Activated naive CD8-positive, alpha-beta T cell treated with anti-CD3 and anti-CD28 coated beads, Interleukin-2, amount 50 U/mL, for 24 hours (primary cell): ENCODE measurements around the gene PRICKLE2.

Source experiments
- ATAC-seq: fragments of 150-1000 bp; cut with Tn5 transposase; one replicate; pipeline ENCODE4 v1.10.0; 2021
- DNase-seq: peaks from one replicate; pipeline ENCODE4 v3.0.0; 2021
- H3K27ac Mint-ChIP-seq: one replicate; pipeline ENCODE4 v1.8.0; 2021; ENCODE audit warnings: mild to moderate bottlenecking, mixed read lengths
- H3K27me3 Mint-ChIP-seq: one replicate; pipeline ENCODE4 v1.8.0; 2021; ENCODE audit warnings: mixed read lengths
- H3K36me3 Mint-ChIP-seq: one replicate; pipeline ENCODE4 v1.8.0; 2021; ENCODE audit warnings: low read depth, mixed read lengths
- H3K4me1 Mint-ChIP-seq: one replicate; pipeline ENCODE4 v1.8.0; 2021; ENCODE audit warnings: mixed read lengths
- H3K4me3 Mint-ChIP-seq: one replicate; pipeline ENCODE4 v1.8.0; 2021; ENCODE audit warnings: mild to moderate bottlenecking, moderate library complexity, mixed read lengths
- H3K9me3 Mint-ChIP-seq: one replicate; pipeline ENCODE4 v1.8.0; 2021; ENCODE audit warnings: mixed read lengths

The PRICKLE2 gene

DNA sequence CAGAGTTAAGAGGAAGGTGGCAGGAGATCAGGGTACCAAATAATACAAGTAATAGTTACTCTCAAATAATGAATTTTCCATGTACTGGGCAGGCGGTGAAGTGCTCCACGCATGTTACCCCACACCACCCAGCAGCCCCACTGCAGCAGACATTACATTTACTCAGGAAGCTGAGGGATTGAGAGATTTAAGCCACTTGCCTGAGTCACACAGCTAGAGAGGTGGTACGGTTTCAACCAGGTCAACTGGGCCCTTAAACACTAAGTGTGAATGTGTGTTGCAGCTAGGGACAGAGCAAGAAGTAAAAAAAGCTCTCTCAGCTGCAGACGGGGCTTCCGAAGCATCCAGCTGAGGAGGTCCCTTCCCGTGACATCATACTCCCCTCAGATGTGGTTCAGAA lies 91.3 kb downstream of the PRICKLE2 start:
- no peak for DNase-seq
- no peak for ATAC-seq
- H3K27ac Mint-ChIP-seq, result no peak overlapping the region
- no peaks in the 10 kb centered on the region for H3K4me1 Mint-ChIP-seq
- H3K36me3 Mint-ChIP-seq, result no peaks in the 10 kb centered on the region
- H3K9me3 Mint-ChIP-seq, result no peaks in the 10 kb centered on the region
- no peak overlapping the region for H3K4me3 Mint-ChIP-seq
- H3K27me3 Mint-ChIP-seq, result peaks cover 4% of the 10 kb centered on the region

DNA sequence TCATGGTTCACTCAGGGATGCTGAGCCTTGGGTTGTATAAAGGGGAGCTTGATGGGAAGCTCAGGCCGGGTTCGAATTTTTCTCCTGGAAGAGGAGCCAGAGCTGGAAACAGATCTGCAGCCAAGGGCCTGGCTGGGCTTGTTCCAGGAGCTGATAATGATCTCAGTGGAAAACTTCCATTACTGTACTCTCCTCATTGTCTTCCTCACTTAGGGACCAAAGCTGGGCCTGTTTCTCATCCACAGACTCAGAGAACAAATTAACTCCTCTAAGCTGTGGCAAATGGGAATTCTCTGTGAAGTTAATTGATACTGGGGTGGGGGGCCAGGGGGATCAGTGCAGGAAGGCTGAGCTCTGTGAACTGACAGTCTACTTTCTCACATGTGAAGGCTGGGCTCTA lies 92.0 kb downstream of the PRICKLE2 start:
- no peak for ATAC-seq
- no peak for DNase-seq
- no peaks in the 10 kb centered on the region for H3K4me1 Mint-ChIP-seq
- no peaks in the 10 kb centered on the region for H3K36me3 Mint-ChIP-seq
- H3K4me3 Mint-ChIP-seq, result no peak overlapping the region
- H3K27me3 Mint-ChIP-seq, result peaks cover 4% of the 10 kb centered on the region
- no peaks in the 10 kb centered on the region for H3K9me3 Mint-ChIP-seq
- no peak overlapping the region for H3K27ac Mint-ChIP-seq

DNA sequence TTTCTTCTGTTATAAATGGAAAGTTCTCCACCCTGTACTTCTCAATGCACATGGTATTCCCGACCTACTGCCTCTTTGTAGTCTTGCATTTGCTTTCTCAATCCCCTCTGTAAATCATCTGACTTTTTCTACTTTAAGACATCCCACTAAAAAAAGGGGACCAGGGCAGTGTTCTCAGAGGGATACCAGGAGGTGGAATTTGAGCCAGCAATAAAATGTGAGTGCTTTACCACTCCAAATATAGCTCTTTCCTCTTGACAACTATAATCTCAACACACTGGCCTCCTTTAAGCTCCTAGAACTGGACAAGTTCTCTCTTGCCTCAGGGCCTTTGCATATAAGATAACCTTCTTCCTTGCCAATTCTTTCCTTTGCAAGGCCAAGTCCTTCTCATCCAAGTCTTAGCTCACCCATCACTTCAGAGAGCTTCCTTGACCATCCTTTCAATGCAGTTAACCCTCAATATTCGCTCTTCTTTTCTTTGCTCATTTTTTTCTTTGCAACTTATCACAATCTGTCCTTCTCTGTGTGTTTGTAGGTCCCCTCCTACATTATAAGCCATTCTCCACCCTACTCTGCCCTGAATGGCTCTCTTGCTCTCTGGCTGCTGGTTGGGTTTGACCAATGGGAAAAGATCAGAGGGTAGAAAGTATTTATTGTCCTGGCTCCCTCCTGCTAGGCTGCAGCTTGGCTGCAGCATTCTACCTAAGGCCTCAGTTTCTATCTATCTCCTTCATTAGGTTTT lies 93.4 kb downstream of the PRICKLE2 start:
- Mint-ChIP-seq H3K4me3 (no peak overlapping the region), H3K27ac (no peak overlapping the region), H3K36me3 (no peaks in the 10 kb centered on the region), H3K27me3 (peaks cover 7% of the 10 kb centered on the region), H3K9me3 (no peaks in the 10 kb centered on the region), H3K4me1 (no peaks in the 10 kb centered on the region)
- ATAC-seq (no peak), DNase-seq (no peak)

DNA sequence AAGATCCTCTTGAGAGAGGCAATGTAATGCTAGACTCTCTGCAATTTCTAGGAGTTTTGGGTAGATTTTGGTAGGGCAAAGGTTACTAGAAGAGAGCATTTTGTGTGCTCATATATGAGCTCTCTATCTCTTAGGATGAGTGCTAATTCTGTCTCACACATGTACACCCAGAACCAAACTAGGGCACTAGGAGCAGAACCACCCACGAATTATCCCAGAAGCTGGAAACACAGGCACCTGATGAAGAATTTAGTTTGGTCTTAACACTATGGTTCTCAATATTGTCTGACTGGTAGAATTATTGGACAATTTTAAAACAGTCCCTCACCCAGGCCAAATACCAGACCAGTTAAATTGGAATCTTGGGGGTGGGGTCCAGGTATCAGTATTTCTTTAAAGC lies 94.8 kb downstream of the PRICKLE2 start:
- no peak overlapping the region for H3K27ac Mint-ChIP-seq
- no peaks in the 10 kb centered on the region for H3K9me3 Mint-ChIP-seq
- no peaks in the 10 kb centered on the region for H3K36me3 Mint-ChIP-seq
- H3K4me1 Mint-ChIP-seq, result no peaks in the 10 kb centered on the region
- no peak for ATAC-seq
- H3K4me3 Mint-ChIP-seq, result no peak overlapping the region
- no peak for DNase-seq
- H3K27me3 Mint-ChIP-seq, result peaks cover 3% of the 10 kb centered on the region

DNA sequence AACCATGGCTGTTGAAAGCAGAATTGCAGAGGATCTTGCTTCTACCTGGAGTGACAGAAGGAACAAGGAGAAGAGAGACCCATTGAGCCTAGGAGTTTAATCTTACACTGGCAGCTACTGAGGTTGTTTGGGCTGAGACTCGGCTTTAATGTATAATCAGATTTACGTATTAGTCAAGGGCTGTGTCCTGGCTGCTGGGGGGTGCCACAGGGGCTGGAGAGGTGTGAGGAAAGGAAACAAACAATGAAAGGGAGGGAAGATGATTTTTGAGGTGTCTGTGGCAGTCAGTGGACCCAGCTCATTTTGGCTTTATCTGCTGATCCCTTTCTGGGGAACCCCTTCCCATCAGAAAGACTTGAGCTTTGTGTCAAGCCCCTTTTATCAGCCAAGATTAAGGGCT lies 95.7 kb downstream of the PRICKLE2 start:
- Mint-ChIP-seq H3K9me3 (no peaks in the 10 kb centered on the region), H3K27ac (no peak overlapping the region), H3K27me3 (peaks cover 3% of the 10 kb centered on the region), H3K36me3 (no peaks in the 10 kb centered on the region), H3K4me1 (no peaks in the 10 kb centered on the region), H3K4me3 (no peak overlapping the region)
- DNase-seq (no peak), ATAC-seq (no peak)

DNA sequence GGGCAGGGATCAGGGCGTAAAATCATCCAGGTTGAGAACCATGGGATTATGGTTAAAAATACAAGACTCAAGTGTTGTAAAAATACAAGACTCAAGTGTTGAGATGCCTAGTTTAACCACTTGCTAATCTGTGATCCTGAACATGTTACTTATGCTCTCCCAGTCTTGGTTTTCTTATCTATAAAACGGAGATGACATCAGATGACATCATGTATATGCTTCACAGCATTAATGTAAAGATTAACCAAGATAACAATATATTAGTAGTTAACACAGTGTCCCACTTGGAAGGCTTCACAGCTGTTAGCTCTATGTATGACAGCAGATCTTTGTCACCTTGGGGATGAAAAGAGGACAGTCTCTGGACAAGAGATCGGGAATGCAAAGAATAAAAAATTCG lies 96.2 kb downstream of the PRICKLE2 start:
- H3K9me3 Mint-ChIP-seq, result no peaks in the 10 kb centered on the region
- H3K27ac Mint-ChIP-seq, result no peak overlapping the region
- ATAC-seq (no peak), DNase-seq (no peak)
- H3K36me3 Mint-ChIP-seq, result no peaks in the 10 kb centered on the region
- no peaks in the 10 kb centered on the region for H3K4me1 Mint-ChIP-seq
- H3K4me3 Mint-ChIP-seq, result no peak overlapping the region
- H3K27me3 Mint-ChIP-seq, result peaks cover 3% of the 10 kb centered on the region

DNA sequence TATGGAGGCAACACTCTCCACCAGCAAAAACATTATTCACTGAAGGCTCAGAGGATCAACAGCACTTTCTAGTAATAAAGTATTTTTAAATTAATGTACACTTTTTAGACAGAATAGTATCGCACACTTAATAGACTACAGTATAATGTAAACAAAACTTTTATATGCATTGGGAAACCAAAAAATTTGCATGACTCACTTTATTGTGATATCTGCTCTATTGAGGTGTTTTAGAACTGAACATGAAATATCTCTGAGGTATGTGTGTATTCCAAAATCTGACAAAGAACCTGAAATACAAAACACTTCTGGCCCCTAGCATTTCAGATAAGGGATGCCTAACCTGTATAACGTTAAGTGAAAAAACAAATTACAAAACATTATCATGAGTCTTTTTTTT lies 99.7 kb downstream of the PRICKLE2 start:
- no peaks in the 10 kb centered on the region for H3K9me3 Mint-ChIP-seq
- ATAC-seq (no peak), DNase-seq (no peak)
- H3K36me3 Mint-ChIP-seq, result no peaks in the 10 kb centered on the region
- no peaks in the 10 kb centered on the region for H3K4me1 Mint-ChIP-seq
- H3K27me3 Mint-ChIP-seq, result peaks cover 3% of the 10 kb centered on the region
- no peak overlapping the region for H3K4me3 Mint-ChIP-seq
- no peak overlapping the region for H3K27ac Mint-ChIP-seq

DNA sequence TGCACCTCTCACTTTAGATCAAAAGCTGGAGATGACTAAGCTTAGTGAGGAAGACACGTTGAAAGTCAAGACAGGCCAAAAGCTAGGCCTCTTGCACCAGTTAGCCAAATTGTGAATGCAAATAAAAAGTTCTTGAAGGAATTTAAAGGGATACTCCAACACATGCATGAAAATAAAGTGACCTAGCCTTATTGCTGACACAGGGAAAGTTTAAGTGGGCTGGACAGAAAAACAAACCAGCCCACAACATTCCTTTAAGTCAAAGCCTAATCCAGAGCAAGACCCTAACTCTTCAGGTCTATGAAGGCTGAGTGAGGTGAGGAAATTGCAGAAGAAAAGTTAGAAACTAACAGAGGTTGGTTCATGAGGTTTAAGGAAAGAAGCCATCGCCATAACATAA lies 101.3 kb downstream of the PRICKLE2 start:
- Mint-ChIP-seq H3K36me3 (no peaks in the 10 kb centered on the region), H3K27me3 (peaks cover 3% of the 10 kb centered on the region), H3K4me3 (no peak overlapping the region), H3K9me3 (no peaks in the 10 kb centered on the region), H3K4me1 (no peaks in the 10 kb centered on the region), H3K27ac (no peak overlapping the region)
- DNase-seq, result no peak
- no peak for ATAC-seq

DNA sequence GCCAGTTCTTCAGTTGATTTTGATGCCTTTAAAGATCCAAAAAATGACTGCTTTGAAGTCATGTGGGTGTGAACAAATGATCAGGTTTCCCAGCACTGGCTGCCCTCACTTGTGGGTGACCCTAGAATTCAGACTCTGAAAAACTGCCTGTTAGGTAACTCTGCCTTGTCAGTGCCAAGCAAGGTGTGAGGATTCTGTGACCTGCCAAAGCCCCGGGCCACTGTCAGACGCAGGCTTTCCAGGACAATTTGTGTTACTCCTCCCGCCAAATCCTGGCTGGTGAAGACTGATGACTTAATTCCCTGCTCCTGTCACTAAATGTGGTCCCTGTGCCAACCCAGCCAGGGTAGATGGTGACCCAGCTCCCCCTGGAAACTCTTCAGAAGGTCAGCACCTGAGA lies 102.8 kb downstream of the PRICKLE2 start:
- no peak for ATAC-seq
- Mint-ChIP-seq H3K27me3 (peaks cover 3% of the 10 kb centered on the region), H3K4me3 (no peak overlapping the region)

DNA sequence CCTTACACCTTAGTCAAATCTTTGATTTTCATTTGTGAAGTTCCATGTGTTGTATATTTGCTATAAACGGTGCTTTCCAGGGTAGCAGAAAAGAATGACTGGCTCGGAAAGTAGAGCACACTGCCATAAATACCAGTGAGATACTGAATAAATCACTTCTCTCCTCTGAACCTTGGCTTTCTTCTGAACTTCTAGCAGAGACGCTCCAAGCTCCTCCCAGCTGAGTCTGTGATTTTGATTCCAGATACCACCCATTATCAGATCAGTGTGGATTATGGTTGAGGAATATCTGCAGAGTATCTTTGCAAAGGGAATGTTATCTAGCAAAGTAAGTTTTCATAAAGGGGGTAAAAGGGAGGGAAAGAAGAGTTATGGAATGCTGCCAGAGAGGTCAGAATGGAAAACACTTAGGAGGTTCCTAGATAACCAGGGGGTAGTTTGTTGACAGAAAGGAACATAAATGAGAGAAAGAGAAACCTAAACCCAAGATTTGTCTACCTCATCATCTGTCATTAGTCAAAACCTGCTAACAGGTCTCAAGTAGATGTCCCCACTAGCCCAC lies 103.4 kb downstream of the PRICKLE2 start:
- DNase-seq (no peak), ATAC-seq (no peak)
- Mint-ChIP-seq H3K9me3 (no peaks in the 10 kb centered on the region), H3K36me3 (no peaks in the 10 kb centered on the region), H3K27me3 (no peaks in the 10 kb centered on the region), H3K4me3 (no peak overlapping the region), H3K27ac (no peak overlapping the region), H3K4me1 (no peaks in the 10 kb centered on the region)

More for the DNA sequence above, 102.8 kb downstream of the PRICKLE2 start:
- DNase-seq, result no peak
- Mint-ChIP-seq H3K27ac (no peak overlapping the region), H3K4me1 (no peaks in the 10 kb centered on the region), H3K9me3 (no peaks in the 10 kb centered on the region), H3K36me3 (no peaks in the 10 kb centered on the region)

DNA sequence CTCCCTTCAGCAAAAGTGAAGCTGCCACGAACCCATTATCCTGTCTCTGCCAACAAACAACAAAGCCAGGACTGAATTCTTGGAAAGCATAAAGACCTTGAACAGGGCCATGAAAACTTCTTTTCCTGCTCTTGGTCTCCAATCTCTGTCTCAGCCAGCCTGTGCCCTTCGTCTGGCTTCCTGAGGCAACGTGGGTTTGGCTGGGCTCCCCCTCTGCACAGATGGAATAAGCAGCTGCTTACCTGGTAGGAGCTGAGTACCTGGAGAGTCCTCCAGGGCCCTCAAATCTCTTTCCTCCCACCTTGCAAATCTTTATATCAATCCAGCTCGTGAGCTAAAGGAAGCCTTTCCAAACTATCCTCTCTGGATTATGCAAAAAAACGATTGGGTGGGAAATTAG lies 104.4 kb downstream of the PRICKLE2 start:
- Mint-ChIP-seq H3K27me3 (no peaks in the 10 kb centered on the region), H3K9me3 (no peaks in the 10 kb centered on the region), H3K36me3 (no peaks in the 10 kb centered on the region), H3K4me1 (no peaks in the 10 kb centered on the region), H3K27ac (no peak overlapping the region), H3K4me3 (no peak overlapping the region)
- ATAC-seq (no peak), DNase-seq (no peak)

DNA sequence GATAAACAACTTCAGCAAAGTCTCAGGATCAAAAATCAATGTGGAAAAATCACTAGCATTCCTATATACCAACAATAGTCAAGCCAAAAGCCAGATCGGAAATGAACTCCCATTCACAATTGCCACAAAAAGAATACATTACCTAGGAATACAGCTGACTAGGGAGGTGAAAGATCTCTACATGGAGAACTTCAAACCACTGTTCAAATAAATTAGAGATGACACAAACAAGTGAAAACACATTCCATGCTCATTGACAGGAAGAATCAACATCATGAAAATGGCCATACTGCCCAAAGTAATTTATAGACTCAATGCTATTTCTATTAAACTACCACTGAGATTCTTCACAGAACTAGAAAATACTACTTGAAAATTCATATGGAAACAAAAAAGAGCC lies 107.8 kb downstream of the PRICKLE2 start:
- ATAC-seq, result no peak
- peaks cover 17% of the 10 kb centered on the region for H3K9me3 Mint-ChIP-seq
- no peaks in the 10 kb centered on the region for H3K36me3 Mint-ChIP-seq
- H3K4me3 Mint-ChIP-seq, result no peak overlapping the region
- no peak overlapping the region for H3K27ac Mint-ChIP-seq
- H3K27me3 Mint-ChIP-seq, result peaks cover 2% of the 10 kb centered on the region
- no peaks in the 10 kb centered on the region for H3K4me1 Mint-ChIP-seq
- DNase-seq, result no peak

DNA sequence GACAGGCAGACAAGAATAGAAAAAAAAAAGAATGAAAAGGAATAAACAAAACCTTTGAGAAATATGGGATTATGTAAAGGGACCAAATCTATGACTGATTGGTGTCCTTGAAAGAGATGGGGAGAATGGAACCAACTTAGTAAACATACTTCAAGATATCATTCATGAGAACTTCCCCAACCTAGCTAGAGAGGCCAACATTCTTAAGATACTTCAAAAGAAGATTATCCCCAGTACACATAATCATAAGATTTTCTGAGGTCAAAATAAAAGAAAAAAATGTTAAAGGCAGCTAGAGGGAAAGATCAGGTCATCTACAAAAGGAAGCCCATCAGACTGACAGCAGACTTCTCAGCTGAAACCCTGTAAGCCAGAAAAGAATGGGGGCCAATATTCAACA lies 110.6 kb downstream of the PRICKLE2 start:
- Mint-ChIP-seq H3K4me1 (no peaks in the 10 kb centered on the region), H3K9me3 (peaks cover 20% of the 10 kb centered on the region), H3K27me3 (peaks cover 4% of the 10 kb centered on the region), H3K36me3 (no peaks in the 10 kb centered on the region), H3K27ac (no peak overlapping the region), H3K4me3 (no peak overlapping the region)
- ATAC-seq (no peak), DNase-seq (no peak)

DNA sequence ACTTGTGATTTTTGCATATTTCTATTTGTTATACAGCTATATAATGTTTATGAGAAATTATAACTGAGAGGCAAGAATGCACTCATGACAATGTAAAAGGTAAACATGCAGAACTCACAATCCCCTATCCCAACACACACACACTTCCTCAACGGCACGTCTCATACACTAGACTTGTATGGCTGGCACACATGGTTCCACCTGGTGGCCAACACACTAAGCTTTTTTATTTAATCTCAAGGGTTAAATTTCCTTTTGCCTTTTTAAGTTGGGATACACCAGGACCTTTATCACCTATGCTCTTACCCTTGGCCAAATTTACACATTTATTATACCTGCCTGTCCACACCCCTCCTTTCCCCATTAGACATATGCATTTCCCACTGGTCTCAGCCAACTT lies 113.4 kb downstream of the PRICKLE2 start:
- Mint-ChIP-seq H3K4me3 (no peak overlapping the region), H3K9me3 (peaks cover 20% of the 10 kb centered on the region), H3K36me3 (no peaks in the 10 kb centered on the region), H3K27me3 (peaks cover 4% of the 10 kb centered on the region), H3K4me1 (no peaks in the 10 kb centered on the region), H3K27ac (no peak overlapping the region)
- no peak for DNase-seq
- ATAC-seq, result no peak

DNA sequence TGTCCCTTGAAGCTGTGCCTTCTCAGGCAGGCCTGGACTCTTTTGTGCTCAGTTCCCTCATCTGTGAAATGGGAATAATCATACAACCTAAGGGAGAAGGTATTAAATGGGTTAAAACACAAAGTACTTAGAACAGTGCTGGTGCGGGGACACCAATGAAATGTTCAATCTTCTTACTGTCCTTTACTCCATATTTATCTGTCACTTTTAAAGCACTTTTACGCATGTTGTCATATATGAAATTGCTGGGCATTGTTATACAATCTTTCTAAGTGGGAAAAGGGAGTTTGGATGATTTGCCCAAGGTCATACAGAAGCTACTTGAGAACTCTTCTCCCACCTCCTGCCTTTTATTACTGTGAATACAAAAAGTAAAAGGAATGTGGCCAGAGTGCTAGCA lies 114.2 kb downstream of the PRICKLE2 start:
- no peak overlapping the region for H3K27ac Mint-ChIP-seq
- H3K36me3 Mint-ChIP-seq, result no peaks in the 10 kb centered on the region
- H3K4me3 Mint-ChIP-seq, result no peak overlapping the region
- H3K27me3 Mint-ChIP-seq, result peaks cover 4% of the 10 kb centered on the region
- DNase-seq (no peak), ATAC-seq (no peak)
- H3K4me1 Mint-ChIP-seq, result no peaks in the 10 kb centered on the region
- H3K9me3 Mint-ChIP-seq, result peaks cover 20% of the 10 kb centered on the region

DNA sequence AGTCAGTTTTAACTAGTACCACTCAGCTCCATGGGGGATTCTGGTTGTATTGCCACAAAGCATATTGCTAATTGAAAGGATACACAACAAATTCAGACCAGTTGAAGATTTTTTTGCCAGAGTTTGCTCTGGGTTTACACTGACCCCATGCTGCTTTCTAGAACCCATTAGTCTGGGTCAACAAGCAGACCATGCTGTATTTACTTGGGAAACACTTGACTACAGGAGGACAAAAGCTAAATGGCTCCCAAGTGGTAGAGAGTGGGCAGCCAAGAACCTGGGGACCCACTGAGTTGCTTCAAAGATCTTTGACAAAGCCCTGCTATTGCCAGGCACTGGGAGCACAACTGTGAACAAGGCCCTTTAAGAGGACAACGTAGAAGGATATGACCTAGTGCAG lies 115.2 kb downstream of the PRICKLE2 start:
- Mint-ChIP-seq H3K27ac (no peak overlapping the region), H3K4me1 (no peaks in the 10 kb centered on the region), H3K4me3 (no peak overlapping the region), H3K9me3 (peaks cover 17% of the 10 kb centered on the region), H3K27me3 (peaks cover 4% of the 10 kb centered on the region), H3K36me3 (no peaks in the 10 kb centered on the region)
- no peak for DNase-seq
- ATAC-seq, result no peak
